COLO829 (cell line): ENCODE data around the gene ETV4.
A peak's percentile ranks its signal among the peaks of the same experiment; 100 is the strongest.

Experiments
- DNase-seq: peaks from one replicate; pipeline ENCODE4 v3.0.0; 2012; ENCODE audit warnings: low spot score

The ETV4 gene

GRCh38 chr17:43546319-43547188 is at the start of gene ETV4:
TSS of gene ETV4 (minus strand) at chr17:43546340. CDS start at chr17:43545617, 723 bp downstream.
- DNase-seq: peak; percentile 98

- no peak for DNase-seq
Observed at GRCh38 chr17:43595466-43595865, 49.3 kb upstream of the ETV4 start.

- DNase-seq: no peak
Observed at GRCh38 chr17:43591779-43592562, 45.8 kb upstream of the ETV4 start.

- DNase-seq: no peak
Observed at GRCh38 chr17:43591001-43591400, 44.9 kb upstream of the ETV4 start.

GRCh38 chr17:43588664-43589435 is 42.7 kb upstream of the ETV4 start:
- no peak for DNase-seq

- no peak for DNase-seq
Observed at GRCh38 chr17:43588121-43588520, 42.0 kb upstream of the ETV4 start.

- no peak for DNase-seq
Observed at GRCh38 chr17:43587647-43588046, 41.5 kb upstream of the ETV4 start.

GRCh38 chr17:43584666-43585102 is 38.5 kb upstream of the ETV4 start:
- no peak for DNase-seq

- DNase-seq: no peak
Observed at GRCh38 chr17:43583332-43583731, 37.2 kb upstream of the ETV4 start.

GRCh38 chr17:43581613-43582012 is 35.5 kb upstream of the ETV4 start:
- no peak for DNase-seq

GRCh38 chr17:43581130-43581529 is 35.0 kb upstream of the ETV4 start:
- no peak for DNase-seq

- DNase-seq: no peak
Observed at GRCh38 chr17:43579566-43580140, 33.5 kb upstream of the ETV4 start.

- no peak for DNase-seq
Observed at GRCh38 chr17:43578699-43579565, 32.8 kb upstream of the ETV4 start.

GRCh38 chr17:43578404-43578698 is 32.2 kb upstream of the ETV4 start:
- no peak for DNase-seq

- DNase-seq: no peak
Observed at GRCh38 chr17:43577664-43578403, 31.7 kb upstream of the ETV4 start.

- DNase-seq: peak; percentile 58
Observed at GRCh38 chr17:43576563-43577229, 30.6 kb upstream of the ETV4 start.

- DNase-seq: no peak
Observed at GRCh38 chr17:43574896-43575525, 28.9 kb upstream of the ETV4 start.

- no peak for DNase-seq
Observed at GRCh38 chr17:43574348-43574747, 28.2 kb upstream of the ETV4 start.

GRCh38 chr17:43573579-43574321 is 27.6 kb upstream of the ETV4 start:
- DNase-seq: no peak
